HepG2 (cell line): ENCODE measurements around the gene MFSD12. TPM values are rescaled to one million over a fixed set of nuclear protein-coding genes. Genes with fewer than 3 reads are reported as not detected.
A peak's percentile ranks its signal among the peaks of the same experiment; 100 is the strongest.

ENCODE experiments used
- ATAC-seq: fragments of 200-7000 bp; cut with Tn5 transposase; 3 replicates; pipeline ENCODE4 v1.9.1; 2020; ENCODE audit warnings: mild to moderate bottlenecking, moderate library complexity
- BruUV-seq: library from RNA; stranded (reverse); fragments of 400-500 nt; replicated peaks from 2 replicates; lab custom pipeline; 2021; lab: Mats Ljungman, UMichigan
- CTCF ChIA-PET: fragments of 300-600 bp; formaldehyde crosslinking; extraction: SDS; loops from one replicate; lab custom pipeline; 2021; ENCODE audit warnings: low total read pairs, inconsistent platforms, low intra/inter-chr PET ratio; lab: Yijun Ruan, JAX
- POLR2A ChIA-PET: fragments of 350-600 bp; sonication (Branson Sonifier 250); formaldehyde crosslinking; loops from one replicate; lab custom pipeline; 2020; ENCODE audit warnings: antibody characterized with exemption, inconsistent platforms; lab: Yijun Ruan, JAX
- DNase-seq: peaks from one replicate; pipeline ENCODE4 v3.0.0-alpha.2; 2015; ENCODE audit warnings: low spot score
- FAIRE-seq: peaks from 3 replicates; lab custom pipeline; 2011; peaks lifted over from hg19 to GRCh38; lab: Jason Lieb, UNC
- H2AFZ ChIP-seq: one replicate; pipeline ENCODE4 v1.6.1; 2011; ENCODE audit warnings: low read length, inconsistent platforms
- H3K27ac ChIP-seq: fragments of 300-600 bp; 3 replicates; pipeline ENCODE4 v1.8.0; 2011; ENCODE audit warnings: mixed run types, mild to moderate bottlenecking, mixed read lengths, low read length, inconsistent platforms; ENCODE audit not compliant: insufficient read depth; ENCODE audit errors: extremely low read length
- H3K27me3 ChIP-seq, 2 experiments: fragments of 200-600 bp in 1 of 2; 2 replicates in 1 of 2; 3 replicates in 1 of 2; pipeline versions ENCODE4 v1.6.0 to v1.8.0; 2011; ENCODE audit warnings: low read length in 2 of 2, mild to moderate bottlenecking in 2 of 2, moderate library complexity in 2 of 2, inconsistent platforms in 1 of 2; ENCODE audit not compliant: insufficient read depth in 2 of 2, control insufficient read depth in 1 of 2
- H3K36me3 ChIP-seq, 2 experiments: fragments of 200-600 bp in 1 of 2; replicated peaks in 1 of 2; 2 replicates in 1 of 2; 3 replicates in 1 of 2; pipeline versions ENCODE4 v1.5.1 to v1.8.0; 2011; ENCODE audit warnings: low read length in 2 of 2, inconsistent platforms in 1 of 2; ENCODE audit not compliant: insufficient read depth in 2 of 2, control insufficient read depth in 1 of 2
- H3K4me1 ChIP-seq: 2 replicates; pipeline ENCODE4 v1.5.1; 2012; ENCODE audit warnings: low read length, inconsistent platforms; ENCODE audit not compliant: insufficient read depth
- H3K4me2 ChIP-seq: 2 replicates; pipeline ENCODE4 v1.6.0; 2011; ENCODE audit warnings: low read depth, low read length, inconsistent platforms
- H3K4me3 ChIP-seq, 3 experiments: fragments of 200-600 bp in 1 of 3; sonication (generic), shearing (Covaris generic) in 1 of 3; replicated peaks in 1 of 3; 2 replicates each; pipeline ENCODE4 v1.5.1; 2011 to 2016; ENCODE audit warnings: low read length in 3 of 3, inconsistent platforms in 2 of 3, low read depth in 2 of 3, mild to moderate bottlenecking in 2 of 3, control low read depth in 1 of 3, mixed read lengths in 1 of 3; ENCODE audit not compliant: insufficient read depth in 1 of 3
- H3K79me2 ChIP-seq: one replicate; pipeline ENCODE4 v1.6.1; 2011; ENCODE audit warnings: low read length, inconsistent platforms; ENCODE audit not compliant: insufficient read depth
- H3K9ac ChIP-seq: 2 replicates; pipeline ENCODE4 v1.6.0; 2011; ENCODE audit warnings: mild to moderate bottlenecking, low read depth, low read length, inconsistent platforms; ENCODE audit not compliant: insufficient read depth
- H3K9me3 ChIP-seq: 2 replicates; pipeline ENCODE4 v1.5.1; 2012; ENCODE audit warnings: mild to moderate bottlenecking, low read length
- H4K20me1 ChIP-seq: 2 replicates; pipeline ENCODE4 v1.6.0; 2011; ENCODE audit warnings: inconsistent platforms, mild to moderate bottlenecking, low read length, moderate library complexity; ENCODE audit not compliant: insufficient read depth
- ATF4 ChIP-seq, 2 experiments: fragments of 450-650 bp in 1 of 2; sonication (generic) in 1 of 2; formaldehyde crosslinking; IDR thresholded peaks; 2 replicates each; pipeline versions ENCODE4 v1.5.0 to v1.8.0; 2020 to 2022; ENCODE audit warnings: mild to moderate bottlenecking in 1 of 2, missing genetic modification reagents in 1 of 2
- CENPT ChIP-seq: sonication (generic); formaldehyde crosslinking; IDR thresholded peaks from 2 replicates; pipeline ENCODE4 v1.8.0; 2022; ENCODE audit warnings: low read depth, mild to moderate bottlenecking, moderate library complexity, missing genetic modification reagents
- HHEX ChIP-seq: IDR thresholded peaks from 2 replicates; pipeline ENCODE4 v1.6.1; 2016; ENCODE audit warnings: control low read depth
- NFKBIZ ChIP-seq: IDR thresholded peaks from 2 replicates; pipeline ENCODE4 v1.6.1; 2018; ENCODE audit warnings: missing genetic modification reagents, missing compliant biosample characterization
- TCF12 ChIP-seq, 2 experiments: fragments of 450-650 bp in 1 of 2; sonication (generic) in 1 of 2; formaldehyde crosslinking in 1 of 2; IDR thresholded peaks; 2 replicates each; pipeline versions ENCODE4 v1.6.1 to v1.8.0; 2017 to 2022; ENCODE audit warnings: antibody characterized with exemption in 1 of 2, mild to moderate bottlenecking in 1 of 2, missing genetic modification reagents in 1 of 2, moderate library complexity in 1 of 2
- ZC3H13 ChIP-seq: sonication (generic); formaldehyde crosslinking; IDR thresholded peaks from 2 replicates; pipeline ENCODE4 v1.8.1; 2023; ENCODE audit warnings: mild to moderate bottlenecking, missing genetic modification reagents, moderate library complexity
- ZFP36 ChIP-seq: fragments of 150-350 bp; IDR thresholded peaks from 2 replicates; pipeline ENCODE4 v1.6.1; 2018; ENCODE audit warnings: borderline replicate concordance, low read length, low read depth; ENCODE audit not compliant: partially characterized antibody
- ZMYM3 ChIP-seq: sonication (generic); formaldehyde crosslinking; IDR thresholded peaks from 2 replicates; pipeline ENCODE4 v1.5.1; 2020; ENCODE audit warnings: mild to moderate bottlenecking, missing genetic modification reagents
- ZNF143 ChIP-seq: sonication (generic); formaldehyde crosslinking; IDR thresholded peaks from 2 replicates; pipeline ENCODE4 v1.4.0; 2020; ENCODE audit warnings: missing genetic modification reagents
- ZNF460 ChIP-seq: sonication (generic); formaldehyde crosslinking; IDR thresholded peaks from 2 replicates; pipeline ENCODE4 v1.5.1; 2020; ENCODE audit warnings: missing genetic modification reagents, mild to moderate bottlenecking, borderline replicate concordance
- ZNF484 ChIP-seq: sonication (generic); formaldehyde crosslinking; IDR thresholded peaks from 2 replicates; pipeline ENCODE4 v1.5.1; 2020; ENCODE audit warnings: mild to moderate bottlenecking, low read depth, missing genetic modification reagents, borderline replicate concordance
- ZNF691 ChIP-seq: sonication (generic); formaldehyde crosslinking; IDR thresholded peaks from 2 replicates; pipeline ENCODE4 v1.4.0; 2020; ENCODE audit warnings: missing genetic modification reagents, low read depth, mild to moderate bottlenecking, borderline replicate concordance
- ZNF780A ChIP-seq: sonication (generic); formaldehyde crosslinking; IDR thresholded peaks from 2 replicates; pipeline ENCODE4 v1.8.0; 2022; ENCODE audit warnings: mild to moderate bottlenecking, missing genetic modification reagents, moderate library complexity
- ZNF816 ChIP-seq: sonication (generic); formaldehyde crosslinking; IDR thresholded peaks from 2 replicates; pipeline ENCODE4 v1.8.0; 2022; ENCODE audit warnings: missing genetic modification reagents, mild to moderate bottlenecking, borderline replicate concordance
- WGBS: methylation state at CpG from one replicate; pipeline ENCODE4 v1.1.6; 2017; ENCODE audit warnings: low lambda C conversion rate; 5-methylcytosine and 5-hydroxymethylcytosine counted together
- in situ Hi-C: cut with HindIII; loops from 2 replicates; pipeline ENCODE4 v1.10.0; 2017; ENCODE audit warnings: low pct_unique_long_range_greater_than_20kb; ENCODE audit not compliant: extremely low pct_ligation_motif_present
- intact Hi-C: fragments of 100-400 bp; cut with micrococcal nuclease; formaldehyde crosslinking; loops from one replicate; pipeline ENCODE4 v1.10.0; 2022; ENCODE audit not compliant: unreplicated experiment
- polyA plus RNA-seq, 8 experiments: library from polyadenylated mRNA; depleted of rRNA in 3 of 8; stranded (reverse) in 7 of 8; unstranded in 1 of 8; fragments of >200 nt; fragmentation: Illumina TruSeq in 4 of 8; extraction: Trizol in 4 of 8; gene quantifications; 2 replicates each; pipeline versions ENCODE4 v1.2.1 to v1.2.3, GENCODE V29; 2011 to 2016; ENCODE audit warnings: low read depth in 4 of 8, missing spikeins in 1 of 8, mixed read lengths in 1 of 8; ENCODE audit not compliant: insufficient read depth in 1 of 8
- total RNA-seq, 5 experiments: library from RNA; depleted of rRNA; stranded (reverse); fragments of >200 nt; fragmentation: Illumina TruSeq; extraction: Trizol; gene quantifications; 2 replicates each; pipeline ENCODE4 v1.2.3, GENCODE V29; 2016; ENCODE audit warnings: low read depth in 1 of 5
- TF ChIP-seq, protein P1 (sequence below): sonication (generic); formaldehyde crosslinking; IDR thresholded peaks from 2 replicates; pipeline ENCODE4 v1.4.0; 2020; ENCODE audit warnings: missing genetic modification reagents
- TF ChIP-seq, protein P2 (sequence below): sonication (generic); formaldehyde crosslinking; IDR thresholded peaks from 2 replicates; pipeline ENCODE4 v1.5.0; 2020; ENCODE audit warnings: missing genetic modification reagents
- TF ChIP-seq, protein P3 (sequence below): sonication (generic); formaldehyde crosslinking; IDR thresholded peaks from 2 replicates; pipeline ENCODE4 v1.5.0; 2020; ENCODE audit warnings: missing genetic modification reagents

Gene MFSD12
- total and polyA plus RNA-seq, 2 of the 13 experiments (the other 11 are each of a cell fraction or from before 2014, with no cell fraction given), result 27.2 to 29.1 TPM

DNA sequence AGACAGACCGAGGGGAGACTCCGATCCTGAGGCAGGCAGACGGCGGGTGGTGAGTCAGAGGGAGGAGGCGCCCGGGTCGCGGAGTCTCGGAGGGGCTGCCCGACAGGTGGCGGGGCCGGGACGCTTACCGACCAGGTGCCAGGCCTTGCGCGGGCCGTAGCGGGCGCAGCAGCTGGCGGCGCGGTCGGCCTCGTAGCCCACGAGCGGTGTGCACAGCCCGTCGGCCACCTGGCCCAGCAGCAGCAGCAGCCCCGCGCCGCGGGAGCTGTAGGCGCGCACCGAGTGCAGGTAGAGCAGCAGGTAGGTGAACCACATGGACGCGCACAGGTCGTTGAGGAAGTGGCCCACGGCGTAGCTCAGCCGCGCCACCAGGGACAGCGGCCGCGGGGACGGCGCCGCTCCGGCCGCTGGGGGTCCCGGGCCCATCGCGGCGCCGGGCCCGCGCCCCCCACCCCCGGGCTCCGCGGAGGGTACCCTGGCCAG is 367 bp downstream of the MFSD12 start:
- intact Hi-C loops, result no loop called here
- POLR2A ChIA-PET, result interaction anchor here (0.7 to 2.3 kb wide), 4 partner anchors 12 to 76 kb away, joined by 3 to 6 read pairs (median 4); partner anchors contain the start of genes DOHH and SMIM24
- CTCF ChIA-PET, result no interaction called here
- peak overlapping the region; percentile 87 for H3K9ac ChIP-seq
- DNase-seq (no peak), ATAC-seq (peak; percentile 12), FAIRE-seq (no peak)
- in situ Hi-C loops, result no loop called here
- no peak overlapping the region for H2AFZ ChIP-seq
- H3K36me3 ChIP-seq, result no peaks in the 10 kb centered on the region
- no peaks in the 10 kb centered on the region for H4K20me1 ChIP-seq
- peaks cover 14% of the 10 kb centered on the region for H3K79me2 ChIP-seq
- H3K27me3 ChIP-seq, result no peaks in the 10 kb centered on the region
- H3K27ac ChIP-seq, result no peak overlapping the region
- H3K4me3 ChIP-seq, result peak overlapping the region; percentile 85 to 95 (median 91)
- H3K9me3 ChIP-seq, result no peaks in the 10 kb centered on the region
- H3K4me2 ChIP-seq, result peak overlapping the region; percentile 96
- peaks cover 54% of the 10 kb centered on the region for H3K4me1 ChIP-seq
- BruUV-seq, result no TSS peak
- 4% methylated on average over 10 of the region's 60 CpGs for WGBS
- TF ChIP-seq ZMYM3 (CRISPR knock-in tag) (no peak), ZNF460 (no peak), ATF4 (CRISPR knock-in tag; IDR thresholded peaks at IDR 0.05) (no peak), CENPT (CRISPR knock-in tag) (peak; percentile 61; the same call in 1 of the 2 replicates), TCF12 (IDR thresholded peaks at IDR 0.05) (no peak), TCF12 (CRISPR knock-in tag; IDR thresholded peaks at IDR 0.05) (0 out of 2 replicates have a peak, but pooled peaks have one; percentile 0), ZFP36 (peak; percentile 45), ZNF484 (CRISPR knock-in tag) (no peak), NFKBIZ (no peak), ZNF816 (CRISPR knock-in tag) (no peak), HHEX (CRISPR knock-in tag) (no peak), ZNF780A (no peak), ZNF143 (0 out of 2 replicates have a peak, but pooled peaks have one; percentile 1), ZNF691 (CRISPR knock-in tag) (peak; percentile 34; the same call in 1 of the 2 replicates), ZC3H13 (CRISPR knock-in tag) (no peak)
- TF ChIP-seq, protein P1, sequence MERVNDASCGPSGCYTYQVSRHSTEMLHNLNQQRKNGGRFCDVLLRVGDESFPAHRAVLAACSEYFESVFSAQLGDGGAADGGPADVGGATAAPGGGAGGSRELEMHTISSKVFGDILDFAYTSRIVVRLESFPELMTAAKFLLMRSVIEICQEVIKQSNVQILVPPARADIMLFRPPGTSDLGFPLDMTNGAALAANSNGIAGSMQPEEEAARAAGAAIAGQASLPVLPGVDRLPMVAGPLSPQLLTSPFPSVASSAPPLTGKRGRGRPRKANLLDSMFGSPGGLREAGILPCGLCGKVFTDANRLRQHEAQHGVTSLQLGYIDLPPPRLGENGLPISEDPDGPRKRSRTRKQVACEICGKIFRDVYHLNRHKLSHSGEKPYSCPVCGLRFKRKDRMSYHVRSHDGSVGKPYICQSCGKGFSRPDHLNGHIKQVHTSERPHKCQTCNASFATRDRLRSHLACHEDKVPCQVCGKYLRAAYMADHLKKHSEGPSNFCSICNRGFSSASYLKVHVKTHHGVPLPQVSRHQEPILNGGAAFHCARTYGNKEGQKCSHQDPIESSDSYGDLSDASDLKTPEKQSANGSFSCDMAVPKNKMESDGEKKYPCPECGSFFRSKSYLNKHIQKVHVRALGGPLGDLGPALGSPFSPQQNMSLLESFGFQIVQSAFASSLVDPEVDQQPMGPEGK (CRISPR knock-in tag), result no peak
- TF ChIP-seq, protein P2, sequence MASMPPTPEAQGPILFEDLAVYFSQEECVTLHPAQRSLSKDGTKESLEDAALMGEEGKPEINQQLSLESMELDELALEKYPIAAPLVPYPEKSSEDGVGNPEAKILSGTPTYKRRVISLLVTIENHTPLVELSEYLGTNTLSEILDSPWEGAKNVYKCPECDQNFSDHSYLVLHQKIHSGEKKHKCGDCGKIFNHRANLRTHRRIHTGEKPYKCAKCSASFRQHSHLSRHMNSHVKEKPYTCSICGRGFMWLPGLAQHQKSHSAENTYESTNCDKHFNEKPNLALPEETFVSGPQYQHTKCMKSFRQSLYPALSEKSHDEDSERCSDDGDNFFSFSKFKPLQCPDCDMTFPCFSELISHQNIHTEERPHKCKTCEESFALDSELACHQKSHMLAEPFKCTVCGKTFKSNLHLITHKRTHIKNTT (CRISPR knock-in tag), result no peak
- TF ChIP-seq, protein P3, sequence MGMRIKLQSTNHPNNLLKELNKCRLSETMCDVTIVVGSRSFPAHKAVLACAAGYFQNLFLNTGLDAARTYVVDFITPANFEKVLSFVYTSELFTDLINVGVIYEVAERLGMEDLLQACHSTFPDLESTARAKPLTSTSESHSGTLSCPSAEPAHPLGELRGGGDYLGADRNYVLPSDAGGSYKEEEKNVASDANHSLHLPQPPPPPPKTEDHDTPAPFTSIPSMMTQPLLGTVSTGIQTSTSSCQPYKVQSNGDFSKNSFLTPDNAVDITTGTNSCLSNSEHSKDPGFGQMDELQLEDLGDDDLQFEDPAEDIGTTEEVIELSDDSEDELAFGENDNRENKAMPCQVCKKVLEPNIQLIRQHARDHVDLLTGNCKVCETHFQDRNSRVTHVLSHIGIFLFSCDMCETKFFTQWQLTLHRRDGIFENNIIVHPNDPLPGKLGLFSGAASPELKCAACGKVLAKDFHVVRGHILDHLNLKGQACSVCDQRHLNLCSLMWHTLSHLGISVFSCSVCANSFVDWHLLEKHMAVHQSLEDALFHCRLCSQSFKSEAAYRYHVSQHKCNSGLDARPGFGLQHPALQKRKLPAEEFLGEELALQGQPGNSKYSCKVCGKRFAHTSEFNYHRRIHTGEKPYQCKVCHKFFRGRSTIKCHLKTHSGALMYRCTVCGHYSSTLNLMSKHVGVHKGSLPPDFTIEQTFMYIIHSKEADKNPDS (CRISPR knock-in tag), result peak; percentile 44; the same call in 1 of the 2 replicates
